Stimulated activated CD4-positive, alpha-beta T cell treated with anti-CD3 and anti-CD28 coated beads, Interleukin-4, amount 100 ng/mL, for 1 hour (primary cell): ENCODE results near the gene RSBN1.
"Not testable (repeated sequence)": the region's sequence is repeated elsewhere in the genome, so short reads cannot be mapped to it uniquely, and the experiment has no call there.

Source experiments
- DNase-seq: peaks from one replicate; pipeline ENCODE4 v3.0.0-alpha.2; 2020

The RSBN1 gene

GRCh38 chr1:113734357-113735055 is 77.8 kb downstream of the RSBN1 start:
- no peak for DNase-seq

GRCh38 chr1:113732802-113733201 is 79.5 kb downstream of the RSBN1 start:
- DNase-seq = no peak

- DNase-seq = no peak
Observed at GRCh38 chr1:113721010-113721409, 91.3 kb downstream of the RSBN1 start.

- not testable (repeated sequence) for DNase-seq
Observed at GRCh38 chr1:113718621-113719020, 93.7 kb downstream of the RSBN1 start.

- DNase-seq = not testable (repeated sequence)
Observed at GRCh38 chr1:113717506-113717905, 94.8 kb downstream of the RSBN1 start.

- DNase-seq = no peak
Observed at GRCh38 chr1:113714606-113715269, 97.5 kb downstream of the RSBN1 start.
